Renal cortex interstitium (tissue), 11 donors: ENCODE measurements around the gene DENND11. TPM values are rescaled to one million over a fixed set of nuclear protein-coding genes. Genes with fewer than 3 reads are reported as not detected.

ENCODE experiments used
- DNase-seq, 11 donors: peaks; one replicate each; pipeline ENCODE4 v3.0.0-alpha.2; 2013; ENCODE audit warnings: low read depth in 9 of 11, low spot score in 4 of 11; ENCODE audit errors: extremely low read depth in 1 of 11
- polyA plus RNA-seq, 3 donors: library from polyadenylated mRNA; unstranded; fragments of 120-200 nt; gene quantifications; one replicate each; pipeline ENCODE4 v1.2.1, GENCODE V29; 2013; ENCODE audit not compliant: insufficient read length in 3 of 3

DENND11 gene
- polyA plus RNA-seq, 3 donors = 25.4 to 32.6 (median 28.7) TPM

- DNase-seq = no peak
Observed at GRCh38 chr7:141713890-141714289, 11.9 kb upstream of the DENND11 start.

GRCh38 chr7:141712603-141713255, 10.8 kb upstream of the DENND11 start:
- DNase-seq = no peak

DNA sequence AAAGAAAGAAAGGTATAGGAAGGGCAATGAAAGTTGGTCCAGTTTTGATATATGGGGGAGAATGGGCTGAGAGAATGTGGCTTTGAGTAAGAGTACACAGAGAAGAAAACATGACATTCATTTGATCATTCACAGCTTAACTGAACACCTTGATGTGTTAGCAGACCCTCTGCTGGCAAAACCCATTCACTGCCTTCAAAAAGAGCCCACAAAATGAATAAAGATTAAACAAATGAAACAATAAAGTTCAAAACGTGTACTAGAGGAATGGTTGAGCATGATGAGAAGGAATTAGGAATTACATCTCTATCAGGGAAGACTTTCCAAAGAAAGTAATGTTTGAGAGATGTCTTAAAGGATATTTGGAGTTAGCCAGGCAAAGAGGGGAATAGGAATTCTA, 8.3 kb upstream of the DENND11 start:
- no peak for DNase-seq

GRCh38 chr7:141709749-141710148, 7.8 kb upstream of the DENND11 start:
- no peak for DNase-seq

GRCh38 chr7:141709318-141709717, 7.4 kb upstream of the DENND11 start:
- DNase-seq = no peak

DNA sequence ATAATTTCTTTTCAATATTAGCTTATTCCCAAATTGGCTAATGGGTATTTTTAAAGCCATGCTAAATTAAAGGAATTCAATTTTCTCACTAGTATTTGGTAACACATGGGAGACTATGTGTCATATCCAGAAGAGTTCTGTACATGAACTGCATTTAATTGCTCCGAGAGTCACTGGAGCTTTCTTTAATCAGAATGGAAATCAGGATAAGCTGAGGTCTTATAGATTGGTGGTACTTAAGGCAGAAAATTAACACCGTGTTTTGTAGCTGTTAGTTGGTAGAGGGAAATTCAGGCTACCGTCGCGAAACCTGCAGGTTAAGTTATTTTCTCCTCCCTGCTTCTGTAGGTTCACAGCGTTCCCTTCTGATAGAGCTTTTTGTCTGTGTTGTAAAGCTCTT, 6.4 kb upstream of the DENND11 start, which contains the start of gene WEE2:
TSS of gene WEE2 (plus strand) at position 3 of the 400 bp plus-strand sequence. CDS start 406 bp downstream, outside the sequence.
- DNase-seq = no peak

GRCh38 chr7:141706239-141707064, 4.5 kb upstream of the DENND11 start:
- no peak for DNase-seq

- peak in 1 of 11 donors; percentile 5 for DNase-seq
Observed at GRCh38 chr7:141704741-141705140, 2.8 kb upstream of the DENND11 start.

DNA sequence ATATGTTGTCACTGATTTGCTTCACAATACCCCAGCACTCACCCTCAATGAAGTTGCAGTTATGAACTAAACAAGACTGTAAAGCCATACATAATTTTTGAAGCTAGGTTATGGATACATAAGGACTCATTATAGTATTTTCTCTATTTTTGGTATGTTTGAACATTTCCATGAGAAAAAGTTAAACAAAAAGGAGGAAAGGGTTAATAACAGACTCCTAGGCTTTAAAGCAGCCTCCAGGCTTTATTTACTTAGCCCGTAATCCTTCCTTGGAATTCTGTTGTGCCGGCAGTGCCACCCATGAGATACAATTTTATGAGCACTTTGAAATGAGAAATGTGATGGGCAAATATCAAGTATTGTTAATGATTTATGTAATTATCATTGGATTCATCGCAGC, 2.1 kb upstream of the DENND11 start:
- no peak for DNase-seq

DNA sequence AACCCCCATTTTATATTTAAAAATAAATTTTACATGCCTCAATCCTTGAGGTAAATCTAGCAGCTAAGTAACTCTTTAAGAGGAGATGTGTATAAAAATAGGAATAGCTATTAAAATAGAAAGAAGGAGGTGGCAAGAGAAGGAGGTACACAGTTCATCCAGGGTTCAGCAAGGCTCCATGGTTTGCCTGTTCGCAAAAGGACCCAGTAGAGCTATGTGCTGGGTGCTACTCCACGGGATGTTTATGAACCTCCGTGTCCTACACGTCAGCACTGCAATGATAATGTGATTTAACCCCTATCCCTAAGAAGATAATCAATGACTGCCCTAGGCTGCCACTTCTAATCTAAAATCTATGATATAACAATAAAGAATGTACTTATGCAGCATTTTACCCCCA, 926 bp upstream of the DENND11 start:
- DNase-seq = no peak

DNA sequence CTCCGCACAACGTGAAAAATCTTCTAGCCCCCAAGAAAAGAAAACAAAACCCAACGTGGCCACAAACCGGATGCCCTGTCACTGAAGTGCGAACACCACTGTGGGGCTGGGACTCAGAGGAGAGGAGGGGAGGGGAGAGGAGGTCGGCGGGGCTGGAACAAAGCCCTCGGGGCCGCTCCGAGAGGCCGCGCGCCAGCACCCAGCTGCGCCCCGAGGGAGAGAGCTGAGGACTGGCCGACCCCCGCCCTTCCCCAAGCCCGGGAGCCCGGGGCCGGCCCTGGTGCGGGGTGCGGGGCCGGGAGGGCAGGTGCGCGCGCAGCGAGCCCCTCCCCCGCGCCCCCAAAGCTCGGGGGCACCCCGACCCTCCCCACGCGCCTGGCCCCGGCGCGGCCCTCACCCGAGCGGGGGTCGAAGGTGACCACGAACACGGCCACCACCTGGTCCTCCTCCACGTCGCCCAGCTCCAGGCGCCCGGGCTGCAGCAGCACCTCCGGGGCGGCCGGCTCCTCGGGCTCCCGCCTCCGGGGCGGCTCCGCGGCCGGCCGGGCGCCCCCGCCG, 398 bp downstream of the DENND11 start:
- DNase-seq = peak in 3 of 11 donors; percentile 20 to 40 (median 35)

- peak in 1 of 11 donors; percentile 14 for DNase-seq
Observed at GRCh38 chr7:141700848-141701371, 1.1 kb downstream of the DENND11 start.

GRCh38 chr7:141700296-141700847, 1.6 kb downstream of the DENND11 start:
- no peak for DNase-seq

- DNase-seq = no peak
Observed at GRCh38 chr7:141699860-141700259, 2.1 kb downstream of the DENND11 start.

- no peak for DNase-seq
Observed at GRCh38 chr7:141698247-141699015, 3.5 kb downstream of the DENND11 start.

- no peak for DNase-seq
Observed at GRCh38 chr7:141697211-141697871, 4.6 kb downstream of the DENND11 start.

- no peak for DNase-seq
Observed at GRCh38 chr7:141696348-141696747, 5.6 kb downstream of the DENND11 start.

DNA sequence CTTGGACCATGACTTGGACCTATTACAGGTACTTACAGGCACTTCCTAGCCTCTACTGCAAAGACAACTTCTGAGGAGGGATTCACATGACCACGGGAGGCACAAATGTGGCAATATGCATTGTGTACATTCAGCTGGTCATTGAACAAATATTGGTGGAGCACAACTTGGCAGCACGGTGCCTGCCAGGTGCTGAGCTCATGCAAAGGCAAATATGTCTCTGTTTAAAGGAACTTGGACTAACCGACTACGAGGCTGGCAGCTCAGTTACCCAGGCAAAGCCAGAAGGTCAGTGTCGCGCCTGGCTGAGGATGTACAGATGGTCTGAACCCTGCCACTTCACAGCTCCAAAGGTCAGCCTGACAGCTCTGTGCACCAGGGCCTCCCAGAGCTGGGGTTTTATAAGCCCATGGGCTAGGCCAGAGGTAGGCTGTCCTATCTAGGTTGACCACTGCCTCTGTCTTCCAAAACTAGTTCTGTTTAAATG, 6.1 kb downstream of the DENND11 start:
- DNase-seq = no peak
